H9 (cell line): ENCODE results near the gene NBEA. TPM values are rescaled to one million over a fixed set of nuclear protein-coding genes. Genes with fewer than 3 reads are reported as not detected.

ENCODE experiments used
- DNase-seq: peaks from one replicate; pipeline ENCODE4 v3.0.0-alpha.2; 2017
- H2AFZ ChIP-seq: one replicate; pipeline ENCODE4 v1.6.1; 2013; ENCODE audit warnings: mild to moderate bottlenecking, low read length, control low read depth, moderate library complexity
- H2AK5ac ChIP-seq: 2 replicates; pipeline ENCODE4 v1.6.1; 2013; ENCODE audit warnings: low read length, control low read depth, mixed read lengths; ENCODE audit not compliant: insufficient read length
- H2BK120ac ChIP-seq: one replicate; pipeline ENCODE4 v1.6.1; 2013; ENCODE audit warnings: low read depth, mild to moderate bottlenecking, low read length, control low read depth, inconsistent platforms; ENCODE audit not compliant: poor library complexity, severe bottlenecking
- H2BK12ac ChIP-seq: 2 replicates; pipeline ENCODE4 v1.6.1; 2013; ENCODE audit warnings: low read length, control low read depth, mixed read lengths, low read depth; ENCODE audit not compliant: insufficient read length
- H2BK15ac ChIP-seq: 2 replicates; pipeline ENCODE4 v1.6.1; 2013; ENCODE audit warnings: low read depth, low read length, control low read depth
- H2BK20ac ChIP-seq: one replicate; pipeline ENCODE4 v1.6.1; 2013; ENCODE audit warnings: low read depth, mild to moderate bottlenecking, low read length, control low read depth, inconsistent platforms; ENCODE audit not compliant: poor library complexity, severe bottlenecking
- H2BK5ac ChIP-seq: 2 replicates; pipeline ENCODE4 v1.6.1; 2013; ENCODE audit warnings: low read length, control low read depth, mixed read lengths; ENCODE audit not compliant: insufficient read length
- H3K14ac ChIP-seq: 2 replicates; pipeline ENCODE4 v1.6.1; 2013; ENCODE audit warnings: low read length, control low read depth; ENCODE audit not compliant: insufficient read depth
- H3K18ac ChIP-seq: 2 replicates; pipeline ENCODE4 v1.6.1; 2013; ENCODE audit warnings: low read depth, mild to moderate bottlenecking, mixed read lengths, low read length, control low read depth; ENCODE audit not compliant: insufficient read length
- H3K23ac ChIP-seq: 2 replicates; pipeline ENCODE4 v1.6.1; 2013; ENCODE audit warnings: low read length, control low read depth, mixed read lengths, low read depth; ENCODE audit not compliant: insufficient read length
- H3K23me2 ChIP-seq: 2 replicates; pipeline ENCODE4 v1.6.1; 2013; ENCODE audit warnings: low read depth, mild to moderate bottlenecking, mixed read lengths, low read length, control low read depth; ENCODE audit not compliant: insufficient read length, poor library complexity, severe bottlenecking
- H3K27ac ChIP-seq: 2 replicates; pipeline ENCODE4 v1.5.1; 2013; ENCODE audit warnings: low read length, control low read depth, mixed read lengths, low read depth; ENCODE audit not compliant: insufficient read length
- H3K27me3 ChIP-seq: 2 replicates; pipeline ENCODE4 v1.6.1; 2013; ENCODE audit warnings: low read length, control low read depth, inconsistent platforms; ENCODE audit not compliant: insufficient read depth
- H3K4ac ChIP-seq: 2 replicates; pipeline ENCODE4 v1.6.1; 2013; ENCODE audit warnings: low read depth, mild to moderate bottlenecking, control low read depth, inconsistent platforms, low read length, moderate library complexity
- H3K4me1 ChIP-seq: 2 replicates; pipeline ENCODE4 v1.6.1; 2013; ENCODE audit warnings: low read length, control low read depth, inconsistent platforms; ENCODE audit not compliant: insufficient read depth
- H3K4me2 ChIP-seq: 2 replicates; pipeline ENCODE4 v1.6.1; 2013; ENCODE audit warnings: low read length, control low read depth, mixed read lengths; ENCODE audit not compliant: insufficient read length, insufficient read depth
- H3K56ac ChIP-seq: 2 replicates; pipeline ENCODE4 v1.6.1; 2013; ENCODE audit warnings: low read depth, mild to moderate bottlenecking, mixed read lengths, low read length, control low read depth; ENCODE audit not compliant: insufficient read length
- H3K79me1 ChIP-seq: 2 replicates; pipeline ENCODE4 v1.6.1; 2013; ENCODE audit warnings: low read depth, mild to moderate bottlenecking, moderate library complexity, low read length, control low read depth, inconsistent platforms; ENCODE audit not compliant: insufficient read depth, poor library complexity, severe bottlenecking
- H3K79me2 ChIP-seq: 2 replicates; pipeline ENCODE4 v1.6.1; 2013; ENCODE audit warnings: low read length, control low read depth, inconsistent platforms; ENCODE audit not compliant: insufficient read depth
- H3K9ac ChIP-seq: 2 replicates; pipeline ENCODE4 v1.6.1; 2013; ENCODE audit warnings: low read length, control low read depth, mixed read lengths; ENCODE audit not compliant: insufficient read length; ENCODE audit errors: extremely low read depth
- H3K9me3 ChIP-seq: one replicate; pipeline ENCODE4 v1.6.1; 2013; ENCODE audit warnings: low read depth, low read length, inconsistent platforms; ENCODE audit not compliant: control insufficient read depth
- H3T11ph ChIP-seq: one replicate; pipeline ENCODE4 v1.6.1; 2013; ENCODE audit warnings: mild to moderate bottlenecking, low read length, control low read depth, inconsistent platforms
- H4K20me1 ChIP-seq: one replicate; pipeline ENCODE4 v1.6.1; 2013; ENCODE audit not compliant: control insufficient read depth, insufficient read length, insufficient read depth
- H4K5ac ChIP-seq: 2 replicates; pipeline ENCODE4 v1.6.1; 2013; ENCODE audit warnings: low read depth, mild to moderate bottlenecking, mixed read lengths, low read length, control low read depth; ENCODE audit not compliant: insufficient read length
- H4K8ac ChIP-seq: replicated peaks from 2 replicates; pipeline ENCODE4 v1.6.1; 2013; ENCODE audit warnings: low read length, control low read depth, mixed read lengths, low read depth; ENCODE audit not compliant: insufficient read length
- H4K91ac ChIP-seq: 2 replicates; pipeline ENCODE4 v1.6.1; 2013; ENCODE audit warnings: low read depth, mild to moderate bottlenecking, moderate library complexity, mixed read lengths, low read length, control low read depth; ENCODE audit not compliant: insufficient read length
- H3K27ac Mint-ChIP-seq, 3 experiments: 2 replicates in 2 of 3; 3 replicates in 1 of 3; pipeline ENCODE4 v1.8.0; 2020 to 2021; ENCODE audit warnings: mixed read lengths in 3 of 3, mild to moderate bottlenecking in 1 of 3, moderate library complexity in 1 of 3
- H3K27me3 Mint-ChIP-seq: 2 replicates; pipeline ENCODE4 v1.8.0; 2021; ENCODE audit warnings: low read depth, mild to moderate bottlenecking, moderate library complexity, mixed read lengths
- H3K36me3 Mint-ChIP-seq, 3 experiments: 2 replicates in 2 of 3; 3 replicates in 1 of 3; pipeline ENCODE4 v1.8.0; 2020 to 2021; ENCODE audit warnings: low read depth in 3 of 3, mixed read lengths in 3 of 3; ENCODE audit not compliant: insufficient read depth in 1 of 3
- H3K4me1 Mint-ChIP-seq, 2 experiments: 2 replicates each; pipeline ENCODE4 v1.8.0; 2020; ENCODE audit warnings: mixed read lengths in 2 of 2
- H3K4me3 Mint-ChIP-seq, 2 experiments: 2 replicates in 1 of 2; 3 replicates in 1 of 2; pipeline ENCODE4 v1.8.0; 2020 to 2021; ENCODE audit warnings: mild to moderate bottlenecking in 2 of 2, mixed read lengths in 2 of 2, moderate library complexity in 1 of 2
- H3K9me3 Mint-ChIP-seq, 2 experiments: 2 replicates in 1 of 2; 3 replicates in 1 of 2; pipeline ENCODE4 v1.8.0; 2020; ENCODE audit warnings: mild to moderate bottlenecking in 2 of 2, mixed read lengths in 2 of 2, moderate library complexity in 1 of 2
- WGBS: extraction: QIAGEN DNeasy Blood & Tissue Kit; methylation state at CpG from one replicate; pipeline ENCODE4 v1.1.7; 2013; ENCODE audit warnings: missing lambda C conversion rate, low lambda C conversion rate, mixed read lengths; ENCODE audit not compliant: insufficient read length; ENCODE audit errors: extremely low coverage; 5-methylcytosine and 5-hydroxymethylcytosine counted together
- total RNA-seq: library from RNA; stranded (reverse); gene quantifications from 2 replicates; pipeline ENCODE4 v1.2.1, GENCODE V29; 2021
- TF ChIP-seq, protein P1 (sequence below): fragments of 200-600 bp; sonication (generic); conservative IDR thresholded peaks from 3 replicates; pipeline ENCODE4 v1.8.0; 2021; ENCODE audit warnings: antibody characterized with exemption, mild to moderate bottlenecking

The NBEA gene
- total RNA-seq, 1 experiment from 2014 or later, result 17.3 TPM

DNA sequence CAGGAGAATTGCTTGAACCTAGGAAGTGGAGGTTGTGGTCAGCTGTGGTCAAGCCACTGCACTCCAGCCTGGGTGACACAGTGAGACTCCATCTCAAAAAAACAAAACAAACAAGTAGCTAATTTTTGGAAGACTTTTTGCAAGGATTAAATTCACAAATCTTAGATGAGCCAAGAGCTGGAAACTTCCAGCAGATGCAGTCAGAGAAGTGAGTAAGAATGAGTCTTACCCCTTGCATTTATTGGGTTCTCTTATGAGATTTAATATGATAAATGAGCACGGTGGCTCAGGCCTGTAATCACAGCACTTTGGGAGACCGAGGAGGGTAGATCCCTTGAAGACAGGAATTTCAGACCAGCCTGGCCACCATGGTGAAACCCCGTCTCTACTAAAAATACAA, 44.9 kb upstream of the NBEA start:
- Histone ChIP-seq H3K18ac (no peak overlapping the region), H4K91ac (no peak overlapping the region), H3K9ac (no peak overlapping the region), H2BK20ac (no peak overlapping the region), H3K23ac (no peak overlapping the region), H3K4me2 (no peak overlapping the region), H2BK15ac (no peak overlapping the region), H3K23me2 (peaks cover 3% of the 10 kb centered on the region), H2BK120ac (no peak overlapping the region), H2AFZ (no peak overlapping the region), H4K20me1 (no peaks in the 10 kb centered on the region), H3K79me2 (no peaks in the 10 kb centered on the region), H3K4ac (no peak overlapping the region), H3K9me3 (no peaks in the 10 kb centered on the region), H3K79me1 (no peaks in the 10 kb centered on the region), H2AK5ac (no peak overlapping the region), H3K56ac (no peak overlapping the region), H4K5ac (no peak overlapping the region), H3K27me3 (no peaks in the 10 kb centered on the region), H2BK12ac (no peak overlapping the region), H3K27ac (no peak overlapping the region), H3T11ph (no peak overlapping the region), H3K14ac (no peak overlapping the region), H2BK5ac (no peak overlapping the region), H4K8ac (no peak overlapping the region), H3K4me1 (no peaks in the 10 kb centered on the region; the same call in 1 of the 2 replicates)
- Mint-ChIP-seq H3K4me3 (no peak overlapping the region), H3K27me3 (peaks cover 2% of the 10 kb centered on the region; the same call in 1 of the 2 replicates), H3K4me1 (peaks cover 48 to 49% of the 10 kb centered on the region in 2 experiments), H3K9me3 (no peaks in the 10 kb centered on the region; a peak in 1 of 5 replicates), H3K36me3 (0 out of 7 replicates have a peak, but pooled peaks cover 0 to 2% (median 0%) of the 10 kb centered on the region in 3 experiments), H3K27ac (no peak overlapping the region)
- no CpG with 5 or more reads among the region's 3 CpGs for WGBS
- no peak for DNase-seq
- TF ChIP-seq, protein P1, sequence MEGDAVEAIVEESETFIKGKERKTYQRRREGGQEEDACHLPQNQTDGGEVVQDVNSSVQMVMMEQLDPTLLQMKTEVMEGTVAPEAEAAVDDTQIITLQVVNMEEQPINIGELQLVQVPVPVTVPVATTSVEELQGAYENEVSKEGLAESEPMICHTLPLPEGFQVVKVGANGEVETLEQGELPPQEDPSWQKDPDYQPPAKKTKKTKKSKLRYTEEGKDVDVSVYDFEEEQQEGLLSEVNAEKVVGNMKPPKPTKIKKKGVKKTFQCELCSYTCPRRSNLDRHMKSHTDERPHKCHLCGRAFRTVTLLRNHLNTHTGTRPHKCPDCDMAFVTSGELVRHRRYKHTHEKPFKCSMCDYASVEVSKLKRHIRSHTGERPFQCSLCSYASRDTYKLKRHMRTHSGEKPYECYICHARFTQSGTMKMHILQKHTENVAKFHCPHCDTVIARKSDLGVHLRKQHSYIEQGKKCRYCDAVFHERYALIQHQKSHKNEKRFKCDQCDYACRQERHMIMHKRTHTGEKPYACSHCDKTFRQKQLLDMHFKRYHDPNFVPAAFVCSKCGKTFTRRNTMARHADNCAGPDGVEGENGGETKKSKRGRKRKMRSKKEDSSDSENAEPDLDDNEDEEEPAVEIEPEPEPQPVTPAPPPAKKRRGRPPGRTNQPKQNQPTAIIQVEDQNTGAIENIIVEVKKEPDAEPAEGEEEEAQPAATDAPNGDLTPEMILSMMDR, result no peak
